Raji (cell line): ENCODE measurements around the gene POTEG.
"Not testable (repeated sequence)": the region's sequence is repeated elsewhere in the genome, so short reads cannot be mapped to it uniquely, and the experiment has no call there.

ENCODE experiments used
- POLR2A ChIP-seq: IDR thresholded peaks from 2 replicates; pipeline ENCODE4 v1.6.1; 2011; ENCODE audit warnings: low read depth, low read length, control low read depth; ENCODE audit not compliant: insufficient read depth

The POTEG gene

DNA sequence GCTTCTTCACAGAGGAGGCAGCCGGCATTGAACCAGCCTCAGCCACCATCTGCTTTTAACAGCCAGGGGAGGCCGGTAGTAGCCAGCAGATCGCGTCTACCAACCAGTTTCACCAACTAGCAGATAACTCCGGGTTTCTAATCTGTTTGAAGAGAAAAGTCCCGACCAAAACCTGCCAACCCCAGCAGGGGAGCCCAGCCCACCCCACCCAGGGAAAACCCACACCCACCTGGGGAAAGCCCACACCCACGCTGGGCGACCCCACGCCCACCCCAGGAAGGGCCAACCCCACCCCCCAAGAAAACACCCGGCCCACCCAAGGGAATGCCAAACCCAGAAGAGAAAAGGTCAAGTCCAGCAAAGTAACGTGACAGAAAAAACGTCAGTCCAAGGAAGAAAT lies at the start of gene POTEG:
Gene POTEG, minus strand, starts transcription at position 101 of the 400 bp plus-strand sequence. Its CDS starts 52 bp downstream, at position 49.
- not testable (repeated sequence) for TF ChIP-seq POLR2A
